WTC11 (cell line): ENCODE data around the gene CACNG5. TPM values are rescaled to one million over a fixed set of nuclear protein-coding genes. Genes with fewer than 3 reads are reported as not detected.

Experiments used
- ATAC-seq: fragments of 200-7000 bp; cut with Tn5 transposase; 2 replicates; pipeline ENCODE4 v1.10.0; 2021; ENCODE audit warnings: mild to moderate bottlenecking, moderate library complexity
- CTCF ChIA-PET: fragments of 300-600 bp; sonication (Branson Sonifier 250); formaldehyde crosslinking; loops from one replicate; lab custom pipeline; 2021; ENCODE audit warnings: antibody characterized with exemption; lab: Charles Lee
- POLR2A ChIA-PET: fragments of 350-600 bp; sonication (Branson Sonifier 250); formaldehyde crosslinking; loops from one replicate; lab custom pipeline; 2021; ENCODE audit warnings: antibody characterized with exemption; lab: Charles Lee
- DNase-seq: peaks from one replicate; pipeline ENCODE4 v3.0.0; 2021; ENCODE audit warnings: low spot score
- H3K27ac Mint-ChIP-seq: 2 replicates; pipeline ENCODE4 v1.8.0; 2021; ENCODE audit warnings: mixed read lengths
- H3K27me3 Mint-ChIP-seq: 2 replicates; pipeline ENCODE4 v1.8.0; 2021; ENCODE audit warnings: low read depth, mild to moderate bottlenecking, moderate library complexity, mixed read lengths
- H3K36me3 Mint-ChIP-seq: 2 replicates; pipeline ENCODE4 v1.8.0; 2021; ENCODE audit warnings: mixed read lengths
- H3K4me1 Mint-ChIP-seq: 2 replicates; pipeline ENCODE4 v1.8.0; 2022; ENCODE audit warnings: mixed read lengths
- H3K4me3 Mint-ChIP-seq: 2 replicates; pipeline ENCODE4 v1.8.0; 2021; ENCODE audit warnings: mild to moderate bottlenecking, moderate library complexity, mixed read lengths
- H3K9me3 Mint-ChIP-seq: 2 replicates; pipeline ENCODE4 v1.8.0; 2021; ENCODE audit warnings: mixed read lengths
- AR ChIP-seq: fragments of 250-450 bp; sonication (Bioruptor Pico); IDR thresholded peaks from 2 replicates; pipeline ENCODE4 v1.9.0; 2021; ENCODE audit warnings: mild to moderate bottlenecking
- CREB1 ChIP-seq: sonication (generic); formaldehyde crosslinking; IDR thresholded peaks from 2 replicates; pipeline ENCODE4 v1.8.0; 2023; ENCODE audit warnings: mild to moderate bottlenecking, missing genetic modification reagents
- CREM ChIP-seq: sonication (generic); formaldehyde crosslinking; IDR thresholded peaks from 2 replicates; pipeline ENCODE4 v1.8.1; 2022; ENCODE audit warnings: mild to moderate bottlenecking, missing genetic modification reagents, moderate library complexity
- ERG ChIP-seq: fragments of 250-450 bp; sonication (Bioruptor Pico); IDR thresholded peaks from 2 replicates; pipeline ENCODE4 v1.8.0; 2021; ENCODE audit warnings: mild to moderate bottlenecking
- ETV6 ChIP-seq: sonication (generic); formaldehyde crosslinking; IDR thresholded peaks from 2 replicates; pipeline ENCODE4 v1.8.1; 2022; ENCODE audit warnings: mild to moderate bottlenecking, missing genetic modification reagents
- GRHL2 ChIP-seq: fragments of 250-450 bp; sonication (Bioruptor Pico); IDR thresholded peaks from 2 replicates; pipeline ENCODE4 v1.8.0; 2022; ENCODE audit warnings: mild to moderate bottlenecking, moderate library complexity; ENCODE audit not compliant: insufficient replicate concordance, severe bottlenecking
- GTF2I ChIP-seq: fragments of 250-450 bp; sonication (Bioruptor Pico); conservative IDR thresholded peaks from 2 replicates; pipeline ENCODE4 v1.4.0; 2021; ENCODE audit warnings: mild to moderate bottlenecking
- MAX ChIP-seq: sonication (generic); formaldehyde crosslinking; IDR thresholded peaks from 2 replicates; pipeline ENCODE4 v1.8.0; 2022; ENCODE audit warnings: mild to moderate bottlenecking, missing genetic modification reagents
- MLX ChIP-seq: sonication (generic); formaldehyde crosslinking; IDR thresholded peaks from 2 replicates; pipeline ENCODE4 v1.8.1; 2023; ENCODE audit warnings: mild to moderate bottlenecking, missing genetic modification reagents, moderate library complexity
- RELA ChIP-seq: sonication (generic); formaldehyde crosslinking; IDR thresholded peaks from 2 replicates; pipeline ENCODE4 v1.8.1; 2022; ENCODE audit warnings: missing genetic modification reagents, mild to moderate bottlenecking, borderline replicate concordance
- SOX15 ChIP-seq: fragments of 250-450 bp; sonication (Bioruptor Pico); IDR thresholded peaks from 2 replicates; pipeline ENCODE4 v1.9.0; 2021; ENCODE audit warnings: mild to moderate bottlenecking
- ZNF138 ChIP-seq: sonication (generic); formaldehyde crosslinking; conservative IDR thresholded peaks from 2 replicates; pipeline ENCODE4 v1.8.1; 2022; ENCODE audit warnings: mild to moderate bottlenecking, moderate library complexity, missing genetic modification reagents
- ZNF512 ChIP-seq: sonication (generic); formaldehyde crosslinking; IDR thresholded peaks from 2 replicates; pipeline ENCODE4 v1.8.1; 2022; ENCODE audit warnings: missing genetic modification reagents, borderline replicate concordance
- ZNF671 ChIP-seq: fragments of 250-450 bp; sonication (Bioruptor Pico); IDR thresholded peaks from 2 replicates; pipeline ENCODE4 v1.8.0; 2021; ENCODE audit warnings: mild to moderate bottlenecking
- total RNA-seq: library from RNA; stranded (reverse); gene quantifications from 3 replicates; pipeline ENCODE4 v1.2.3, GENCODE V29; 2021
- TF ChIP-seq, protein P1 (sequence below): sonication (generic); formaldehyde crosslinking; IDR thresholded peaks from 2 replicates; pipeline ENCODE4 v1.8.1; 2023; ENCODE audit warnings: mild to moderate bottlenecking, missing genetic modification reagents
- TF ChIP-seq, protein P2 (sequence below): sonication (generic); formaldehyde crosslinking; IDR thresholded peaks from 2 replicates; pipeline ENCODE4 v1.8.1; 2022; ENCODE audit warnings: low read depth, missing genetic modification reagents, borderline replicate concordance
- TF ChIP-seq, protein P3 (sequence below): sonication (generic); formaldehyde crosslinking; conservative IDR thresholded peaks from 2 replicates; pipeline ENCODE4 v1.8.1; 2022; ENCODE audit warnings: mild to moderate bottlenecking, missing genetic modification reagents
- TF ChIP-seq, protein P4 (sequence below): sonication (generic); formaldehyde crosslinking; IDR thresholded peaks from 2 replicates; pipeline ENCODE4 v1.8.1; 2023; ENCODE audit warnings: mild to moderate bottlenecking, moderate library complexity, missing genetic modification reagents

CACNG5 gene
- total RNA-seq, 1 experiment from 2014 or later: 1.9 TPM

DNA sequence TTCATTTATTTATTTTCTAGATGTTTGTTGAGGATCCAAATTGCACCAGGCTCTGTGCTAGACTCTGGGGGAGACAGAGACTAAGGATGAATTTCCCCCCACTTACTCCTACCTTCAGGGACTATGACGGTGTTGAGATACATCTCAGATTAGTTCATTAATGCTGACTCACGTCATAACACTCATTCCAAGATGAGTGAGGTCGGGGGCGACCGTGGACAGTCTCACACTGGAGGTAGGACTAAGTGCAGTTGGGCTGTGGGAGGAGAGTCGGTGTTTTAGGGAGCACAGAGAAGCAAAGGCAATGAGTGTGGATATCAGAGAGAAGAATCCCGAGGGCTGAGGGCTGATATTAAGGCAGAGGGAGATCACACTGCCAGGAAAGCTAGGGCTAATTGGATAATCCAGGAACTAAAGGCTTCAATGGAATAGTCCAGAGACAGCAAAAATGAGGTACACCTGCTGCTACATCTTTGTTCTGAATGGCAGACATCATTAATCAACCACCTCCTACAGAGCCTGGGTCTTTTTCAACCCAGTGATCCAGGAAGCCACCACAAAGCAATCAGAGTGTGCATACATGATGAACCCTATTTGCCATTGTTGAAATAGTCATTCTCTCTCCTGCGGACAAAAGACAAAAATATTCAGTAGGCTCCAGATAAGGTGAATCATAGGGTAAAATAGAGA is 91.0 kb downstream of the CACNG5 start:
- Mint-ChIP-seq H3K27ac (no peak overlapping the region), H3K27me3 (peaks cover 2% of the 10 kb centered on the region; the same call in 1 of the 2 replicates), H3K4me3 (no peak overlapping the region), H3K4me1 (peaks cover 5% of the 10 kb centered on the region; the same call in 1 of the 2 replicates), H3K36me3 (no peaks in the 10 kb centered on the region), H3K9me3 (peaks cover 11% of the 10 kb centered on the region)
- no peak for ATAC-seq
- TF ChIP-seq AR (CRISPR knock-in tag) (no peak), ZNF671 (CRISPR knock-in tag) (no peak), MAX (CRISPR knock-in tag) (no peak), RELA (CRISPR knock-in tag) (no peak), ETV6 (CRISPR knock-in tag) (no peak), GTF2I (no peak), SOX15 (no peak), ZNF138 (CRISPR knock-in tag) (no peak), ERG (no peak), ZNF512 (CRISPR knock-in tag) (no peak), CREM (CRISPR knock-in tag) (no peak), GRHL2 (CRISPR knock-in tag) (no peak), MLX (CRISPR knock-in tag) (no peak), CREB1 (CRISPR knock-in tag) (no peak)
- TF ChIP-seq, protein P1, sequence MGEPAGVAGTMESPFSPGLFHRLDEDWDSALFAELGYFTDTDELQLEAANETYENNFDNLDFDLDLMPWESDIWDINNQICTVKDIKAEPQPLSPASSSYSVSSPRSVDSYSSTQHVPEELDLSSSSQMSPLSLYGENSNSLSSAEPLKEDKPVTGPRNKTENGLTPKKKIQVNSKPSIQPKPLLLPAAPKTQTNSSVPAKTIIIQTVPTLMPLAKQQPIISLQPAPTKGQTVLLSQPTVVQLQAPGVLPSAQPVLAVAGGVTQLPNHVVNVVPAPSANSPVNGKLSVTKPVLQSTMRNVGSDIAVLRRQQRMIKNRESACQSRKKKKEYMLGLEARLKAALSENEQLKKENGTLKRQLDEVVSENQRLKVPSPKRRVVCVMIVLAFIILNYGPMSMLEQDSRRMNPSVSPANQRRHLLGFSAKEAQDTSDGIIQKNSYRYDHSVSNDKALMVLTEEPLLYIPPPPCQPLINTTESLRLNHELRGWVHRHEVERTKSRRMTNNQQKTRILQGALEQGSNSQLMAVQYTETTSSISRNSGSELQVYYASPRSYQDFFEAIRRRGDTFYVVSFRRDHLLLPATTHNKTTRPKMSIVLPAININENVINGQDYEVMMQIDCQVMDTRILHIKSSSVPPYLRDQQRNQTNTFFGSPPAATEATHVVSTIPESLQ: no peak
- TF ChIP-seq, protein P2, sequence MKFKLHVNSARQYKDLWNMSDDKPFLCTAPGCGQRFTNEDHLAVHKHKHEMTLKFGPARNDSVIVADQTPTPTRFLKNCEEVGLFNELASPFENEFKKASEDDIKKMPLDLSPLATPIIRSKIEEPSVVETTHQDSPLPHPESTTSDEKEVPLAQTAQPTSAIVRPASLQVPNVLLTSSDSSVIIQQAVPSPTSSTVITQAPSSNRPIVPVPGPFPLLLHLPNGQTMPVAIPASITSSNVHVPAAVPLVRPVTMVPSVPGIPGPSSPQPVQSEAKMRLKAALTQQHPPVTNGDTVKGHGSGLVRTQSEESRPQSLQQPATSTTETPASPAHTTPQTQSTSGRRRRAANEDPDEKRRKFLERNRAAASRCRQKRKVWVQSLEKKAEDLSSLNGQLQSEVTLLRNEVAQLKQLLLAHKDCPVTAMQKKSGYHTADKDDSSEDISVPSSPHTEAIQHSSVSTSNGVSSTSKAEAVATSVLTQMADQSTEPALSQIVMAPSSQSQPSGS: no peak
- TF ChIP-seq, protein P3, sequence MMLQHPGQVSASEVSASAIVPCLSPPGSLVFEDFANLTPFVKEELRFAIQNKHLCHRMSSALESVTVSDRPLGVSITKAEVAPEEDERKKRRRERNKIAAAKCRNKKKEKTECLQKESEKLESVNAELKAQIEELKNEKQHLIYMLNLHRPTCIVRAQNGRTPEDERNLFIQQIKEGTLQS (CRISPR knock-in tag): no peak
- TF ChIP-seq, protein P4, sequence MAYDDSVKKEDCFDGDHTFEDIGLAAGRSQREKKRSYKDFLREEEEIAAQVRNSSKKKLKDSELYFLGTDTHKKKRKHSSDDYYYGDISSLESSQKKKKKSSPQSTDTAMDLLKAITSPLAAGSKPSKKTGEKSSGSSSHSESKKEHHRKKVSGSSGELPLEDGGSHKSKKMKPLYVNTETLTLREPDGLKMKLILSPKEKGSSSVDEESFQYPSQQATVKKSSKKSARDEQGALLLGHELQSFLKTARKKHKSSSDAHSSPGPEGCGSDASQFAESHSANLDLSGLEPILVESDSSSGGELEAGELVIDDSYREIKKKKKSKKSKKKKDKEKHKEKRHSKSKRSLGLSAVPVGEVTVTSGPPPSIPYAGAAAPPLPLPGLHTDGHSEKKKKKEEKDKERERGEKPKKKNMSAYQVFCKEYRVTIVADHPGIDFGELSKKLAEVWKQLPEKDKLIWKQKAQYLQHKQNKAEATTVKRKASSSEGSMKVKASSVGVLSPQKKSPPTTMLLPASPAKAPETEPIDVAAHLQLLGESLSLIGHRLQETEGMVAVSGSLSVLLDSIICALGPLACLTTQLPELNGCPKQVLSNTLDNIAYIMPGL: no peak
- ChIA-PET POLR2A (no interaction called here), CTCF (no interaction called here)
- DNase-seq: no peak
